Measurements from ENCODE around the gene SLC13A4. TPM values are rescaled to one million over a fixed set of nuclear protein-coding genes. Genes with fewer than 3 reads are reported as not detected.
"Not testable (repeated sequence)": the region's sequence is repeated elsewhere in the genome, so short reads cannot be mapped to it uniquely, and the experiment has no call there.

SLC13A4 gene
- total RNA-seq, 1 donor from 2014 or later, result 0.08 TPM

DNA sequence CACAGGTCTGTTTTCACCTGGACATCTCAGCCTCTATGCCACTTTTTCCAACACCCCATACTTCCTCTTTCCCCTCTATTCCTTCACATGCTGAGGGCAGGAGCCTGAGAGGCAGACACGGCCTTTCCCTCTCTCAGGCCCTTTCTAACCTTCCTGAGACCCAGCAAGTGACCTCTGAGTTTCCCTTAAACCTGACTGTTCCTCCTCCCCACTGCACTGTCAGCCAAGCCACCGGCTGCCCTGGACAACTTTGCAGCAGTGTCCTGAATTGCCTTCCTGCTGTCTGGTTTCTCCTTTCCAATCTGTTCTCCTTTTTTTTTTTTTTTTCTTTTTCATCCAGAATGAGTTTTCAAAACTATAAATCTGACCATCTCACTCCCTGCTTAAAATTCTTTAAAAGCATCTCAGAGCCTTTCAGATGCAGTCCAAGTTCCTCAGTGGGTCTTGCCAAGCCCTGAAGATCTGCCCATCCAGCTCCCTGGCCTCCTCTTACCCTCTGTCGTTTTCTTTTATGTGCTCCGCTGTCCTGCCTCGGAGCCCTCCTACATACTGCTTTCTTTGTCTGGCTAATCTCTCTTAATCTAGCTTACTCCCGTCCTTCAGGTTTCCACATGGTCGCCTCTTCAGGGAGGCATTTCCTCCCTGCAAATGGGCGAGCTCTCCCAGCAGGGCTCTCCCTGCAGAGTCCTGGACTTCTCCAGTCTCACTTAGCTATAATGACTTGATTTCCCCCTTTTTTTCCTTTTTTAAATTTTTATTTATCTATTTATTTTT is 30.5 kb downstream of the SLC13A4 start:
- TF ChIP-seq, protein P1, sequence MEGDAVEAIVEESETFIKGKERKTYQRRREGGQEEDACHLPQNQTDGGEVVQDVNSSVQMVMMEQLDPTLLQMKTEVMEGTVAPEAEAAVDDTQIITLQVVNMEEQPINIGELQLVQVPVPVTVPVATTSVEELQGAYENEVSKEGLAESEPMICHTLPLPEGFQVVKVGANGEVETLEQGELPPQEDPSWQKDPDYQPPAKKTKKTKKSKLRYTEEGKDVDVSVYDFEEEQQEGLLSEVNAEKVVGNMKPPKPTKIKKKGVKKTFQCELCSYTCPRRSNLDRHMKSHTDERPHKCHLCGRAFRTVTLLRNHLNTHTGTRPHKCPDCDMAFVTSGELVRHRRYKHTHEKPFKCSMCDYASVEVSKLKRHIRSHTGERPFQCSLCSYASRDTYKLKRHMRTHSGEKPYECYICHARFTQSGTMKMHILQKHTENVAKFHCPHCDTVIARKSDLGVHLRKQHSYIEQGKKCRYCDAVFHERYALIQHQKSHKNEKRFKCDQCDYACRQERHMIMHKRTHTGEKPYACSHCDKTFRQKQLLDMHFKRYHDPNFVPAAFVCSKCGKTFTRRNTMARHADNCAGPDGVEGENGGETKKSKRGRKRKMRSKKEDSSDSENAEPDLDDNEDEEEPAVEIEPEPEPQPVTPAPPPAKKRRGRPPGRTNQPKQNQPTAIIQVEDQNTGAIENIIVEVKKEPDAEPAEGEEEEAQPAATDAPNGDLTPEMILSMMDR (IDR thresholded peaks at IDR 0.05; ENCODE audit: insufficient read depth, low read length, poor library complexity, severe bottlenecking), result no peak
- Histone ChIP-seq H3K4me3 (ENCODE audit: low read depth, low read length) (no peak overlapping the region), H3K36me3 (ENCODE audit: control insufficient read depth, insufficient read depth, low read length) (no peaks in the 10 kb centered on the region), H3K27me3 (ENCODE audit: control insufficient read depth, insufficient read depth, low read length) (no peaks in the 10 kb centered on the region)
- DNase-seq (ENCODE audit: low read depth), result no peak

DNA sequence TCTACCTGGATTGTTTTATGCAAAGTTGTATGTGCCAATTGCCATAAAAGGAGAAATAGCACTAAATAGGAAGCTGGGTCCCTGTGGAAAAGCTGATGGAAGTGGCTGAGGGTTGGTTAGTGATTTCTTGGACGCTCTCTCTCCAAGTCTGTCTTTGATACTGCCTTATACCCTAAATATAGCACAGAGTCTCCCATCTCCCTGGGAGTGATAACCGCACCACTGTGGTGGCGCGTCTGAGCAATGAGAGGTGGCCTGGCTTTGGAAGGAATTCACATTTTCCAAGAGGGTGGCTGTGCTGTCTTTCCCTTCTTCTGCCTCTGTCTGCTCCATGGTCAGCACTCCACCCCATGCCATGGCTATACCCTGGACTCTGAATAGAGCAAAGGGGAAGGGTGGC is 34.4 kb downstream of the SLC13A4 start:
- Histone ChIP-seq H3K36me3 (ENCODE audit: control insufficient read depth, insufficient read depth, low read length) (no peaks in the 10 kb centered on the region), H3K4me3 (ENCODE audit: low read depth, low read length) (no peak overlapping the region), H3K27me3 (ENCODE audit: control insufficient read depth, insufficient read depth, low read length) (no peaks in the 10 kb centered on the region)
- no peak for DNase-seq (ENCODE audit: low read depth)
- TF ChIP-seq, protein P1 (IDR thresholded peaks at IDR 0.05; ENCODE audit: insufficient read depth, low read length, poor library complexity, severe bottlenecking), result no peak

DNA sequence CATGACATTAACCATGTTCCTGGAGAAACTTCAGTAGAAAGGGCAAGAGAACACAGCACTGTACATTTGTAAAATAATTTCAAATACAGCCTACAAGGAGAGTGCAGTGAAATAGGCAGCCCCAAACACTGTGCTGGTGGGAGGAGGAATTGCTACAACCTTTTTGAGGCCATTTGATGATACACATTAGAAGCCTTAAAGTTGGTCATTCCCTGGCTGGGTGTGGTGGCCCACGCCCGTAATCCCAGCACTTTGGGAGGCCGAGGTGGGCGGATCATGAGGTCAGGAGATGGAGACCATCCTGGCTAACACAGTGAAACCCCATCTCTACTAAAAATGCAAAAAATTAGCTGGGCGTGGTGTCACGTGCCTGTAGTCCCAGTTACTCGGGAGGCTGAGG is 35.4 kb downstream of the SLC13A4 start:
- not testable (repeated sequence) for H3K4me3 ChIP-seq (ENCODE audit: low read depth, low read length); H3K27me3 ChIP-seq (ENCODE audit: control insufficient read depth, insufficient read depth, low read length); DNase-seq (ENCODE audit: low read depth); H3K36me3 ChIP-seq (ENCODE audit: control insufficient read depth, insufficient read depth, low read length)

DNA sequence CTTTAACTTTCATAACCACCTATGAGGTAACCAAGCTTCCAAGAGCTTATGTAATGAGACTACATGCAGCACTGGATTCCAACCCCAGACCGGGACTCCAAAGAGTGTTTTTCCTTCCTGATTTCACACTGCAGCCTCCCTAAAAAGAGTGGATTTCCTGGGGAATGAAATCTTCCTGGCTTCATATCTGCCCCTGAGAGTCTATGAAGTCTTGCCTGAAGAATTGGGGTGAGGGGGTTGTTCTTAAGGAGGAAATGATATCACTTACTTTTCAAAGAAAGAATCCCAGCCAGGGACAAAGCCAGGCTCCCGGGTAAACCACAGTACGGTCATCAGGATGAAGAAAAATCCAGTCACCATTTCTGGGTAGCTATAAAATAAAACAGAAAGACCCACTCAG is 35.9 kb downstream of the SLC13A4 start:
- DNase-seq (ENCODE audit: low read depth), result no peak
- no peak overlapping the region for H3K4me3 ChIP-seq (ENCODE audit: low read depth, low read length)
- TF ChIP-seq, protein P1 (IDR thresholded peaks at IDR 0.05; ENCODE audit: insufficient read depth, low read length, poor library complexity, severe bottlenecking), result no peak
- H3K36me3 ChIP-seq (ENCODE audit: control insufficient read depth, insufficient read depth, low read length), result no peaks in the 10 kb centered on the region
- no peaks in the 10 kb centered on the region for H3K27me3 ChIP-seq (ENCODE audit: control insufficient read depth, insufficient read depth, low read length)

DNA sequence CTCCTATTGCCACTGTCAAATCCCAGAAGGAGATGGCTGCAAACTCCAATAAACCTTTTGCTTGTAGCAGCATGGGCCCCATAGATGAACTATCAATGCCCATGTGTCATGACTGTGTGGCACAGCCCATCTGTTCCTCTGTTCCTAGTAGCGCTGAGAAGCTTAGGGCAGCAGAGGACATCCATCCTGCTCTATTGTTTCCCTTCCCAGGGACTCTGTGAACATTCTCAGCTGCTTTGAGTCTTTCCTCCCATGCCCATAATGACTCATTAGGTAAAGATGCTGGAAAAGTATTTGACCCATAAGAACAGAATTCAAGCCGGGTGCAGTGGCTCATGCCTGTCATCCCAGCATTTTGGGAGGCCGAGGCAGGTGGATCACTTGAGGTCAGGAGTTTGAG is 37.4 kb downstream of the SLC13A4 start:
- DNase-seq (ENCODE audit: low read depth), result no peak
- TF ChIP-seq, protein P1 (IDR thresholded peaks at IDR 0.05; ENCODE audit: insufficient read depth, low read length, poor library complexity, severe bottlenecking), result no peak
- H3K36me3 ChIP-seq (ENCODE audit: control insufficient read depth, insufficient read depth, low read length), result no peaks in the 10 kb centered on the region
- no peaks in the 10 kb centered on the region for H3K27me3 ChIP-seq (ENCODE audit: control insufficient read depth, insufficient read depth, low read length)
- H3K4me3 ChIP-seq (ENCODE audit: low read depth, low read length), result no peak overlapping the region

DNA sequence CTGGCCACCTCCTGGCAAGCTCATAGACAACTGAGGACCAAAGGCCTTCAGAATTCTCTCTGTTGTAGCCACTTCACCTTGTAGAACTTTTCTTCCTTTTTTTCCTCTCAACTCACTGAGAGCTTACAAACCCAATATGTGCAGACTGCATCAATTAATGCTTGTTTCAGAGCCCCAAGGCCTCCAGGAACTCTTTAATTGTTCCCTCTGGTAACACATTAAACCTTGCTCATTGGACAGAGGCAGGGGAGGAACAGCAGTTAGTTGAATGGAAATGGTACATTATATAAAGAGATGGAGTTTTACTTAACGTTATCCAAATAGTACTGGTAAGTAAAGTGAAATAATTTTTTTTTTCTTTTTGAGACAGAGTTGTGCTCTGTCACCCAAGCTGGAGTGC is 40.5 kb downstream of the SLC13A4 start:
- no peaks in the 10 kb centered on the region for H3K27me3 ChIP-seq (ENCODE audit: control insufficient read depth, insufficient read depth, low read length)
- DNase-seq (ENCODE audit: low read depth), result no peak
- no peaks in the 10 kb centered on the region for H3K36me3 ChIP-seq (ENCODE audit: control insufficient read depth, insufficient read depth, low read length)
- no peak overlapping the region for H3K4me3 ChIP-seq (ENCODE audit: low read depth, low read length)
- TF ChIP-seq, protein P1 (IDR thresholded peaks at IDR 0.05; ENCODE audit: insufficient read depth, low read length, poor library complexity, severe bottlenecking), result no peak

Measured in kidney epithelial cell (primary cell).